ENCODE results near the gene TCERG1L.

Gene TCERG1L

GRCh38 chr10:131207176-131207575, 104.3 kb downstream of the TCERG1L start:
- no peak for DNase-seq (ENCODE audit: low read depth in 2 of 2)

DNA sequence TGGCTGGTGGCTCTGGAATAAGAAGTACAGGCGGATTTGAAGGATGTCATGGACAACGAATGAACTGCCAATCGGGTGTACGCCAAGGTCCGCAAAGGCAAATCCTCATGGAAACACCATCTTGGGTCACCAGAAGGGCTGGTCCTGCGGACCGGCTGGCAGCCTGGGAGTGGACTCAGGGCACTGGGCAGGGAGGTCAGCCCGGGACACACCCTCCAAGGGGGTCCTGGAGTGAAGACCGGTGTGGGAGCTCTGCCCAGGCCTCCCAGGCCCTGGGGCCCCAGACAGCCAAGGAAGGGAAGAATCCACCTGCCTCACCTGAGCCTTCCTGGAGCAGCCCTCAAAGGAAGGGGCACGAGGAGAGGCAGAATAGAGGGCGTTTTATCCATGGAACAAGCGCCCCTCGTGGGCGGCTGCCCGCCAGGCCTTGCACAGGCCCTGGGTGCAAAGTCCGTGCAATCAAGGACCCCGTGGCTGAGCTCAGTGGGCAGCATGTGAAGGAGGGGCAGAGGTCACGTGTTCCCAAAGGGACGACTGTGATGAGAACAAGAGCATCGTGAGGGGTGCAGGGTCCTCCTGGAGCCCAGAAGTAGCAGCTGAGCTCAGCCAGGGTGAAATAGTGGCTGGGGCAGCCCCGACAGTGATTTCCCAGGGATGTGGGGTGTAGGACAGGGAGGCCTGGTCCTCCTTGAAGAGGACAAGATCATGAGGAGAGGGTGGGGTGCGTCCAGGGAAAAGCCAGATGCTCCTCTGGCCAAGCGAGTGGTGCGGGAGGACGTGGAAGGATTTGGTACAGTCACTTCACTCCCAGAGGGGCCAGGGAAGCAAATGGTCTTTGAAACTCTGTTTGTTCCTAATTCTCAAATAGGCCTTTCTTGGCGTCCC, 105.2 kb downstream of the TCERG1L start:
- DNase-seq (ENCODE audit: low read depth in 2 of 2): no peak

- DNase-seq (ENCODE audit: low read depth in 2 of 2): no peak
These were observed 106.0 kb downstream of the TCERG1L start for GRCh38 chr10:131205556-131205955.

GRCh38 chr10:131204406-131205152, 106.9 kb downstream of the TCERG1L start:
- DNase-seq (ENCODE audit: low read depth in 2 of 2): no peak

GRCh38 chr10:131203456-131204357, 107.8 kb downstream of the TCERG1L start:
- DNase-seq (ENCODE audit: low read depth in 2 of 2): no peak

- no peak for DNase-seq (ENCODE audit: low read depth in 2 of 2)
These were observed 108.5 kb downstream of the TCERG1L start for GRCh38 chr10:131202990-131203389.

- DNase-seq (ENCODE audit: low read depth in 2 of 2): no peak
These were observed 109.6 kb downstream of the TCERG1L start for GRCh38 chr10:131201741-131202515.

- DNase-seq (ENCODE audit: low read depth in 2 of 2): no peak
These were observed 110.6 kb downstream of the TCERG1L start for GRCh38 chr10:131200856-131201470.

- DNase-seq (ENCODE audit: low read depth in 2 of 2): no peak
These were observed 111.9 kb downstream of the TCERG1L start for GRCh38 chr10:131199646-131200045.

GRCh38 chr10:131198843-131199242, 112.7 kb downstream of the TCERG1L start:
- DNase-seq (ENCODE audit: low read depth in 2 of 2): no peak

- no peak for DNase-seq (ENCODE audit: low read depth in 2 of 2)
These were observed 113.1 kb downstream of the TCERG1L start for GRCh38 chr10:131198401-131198800.

DNA sequence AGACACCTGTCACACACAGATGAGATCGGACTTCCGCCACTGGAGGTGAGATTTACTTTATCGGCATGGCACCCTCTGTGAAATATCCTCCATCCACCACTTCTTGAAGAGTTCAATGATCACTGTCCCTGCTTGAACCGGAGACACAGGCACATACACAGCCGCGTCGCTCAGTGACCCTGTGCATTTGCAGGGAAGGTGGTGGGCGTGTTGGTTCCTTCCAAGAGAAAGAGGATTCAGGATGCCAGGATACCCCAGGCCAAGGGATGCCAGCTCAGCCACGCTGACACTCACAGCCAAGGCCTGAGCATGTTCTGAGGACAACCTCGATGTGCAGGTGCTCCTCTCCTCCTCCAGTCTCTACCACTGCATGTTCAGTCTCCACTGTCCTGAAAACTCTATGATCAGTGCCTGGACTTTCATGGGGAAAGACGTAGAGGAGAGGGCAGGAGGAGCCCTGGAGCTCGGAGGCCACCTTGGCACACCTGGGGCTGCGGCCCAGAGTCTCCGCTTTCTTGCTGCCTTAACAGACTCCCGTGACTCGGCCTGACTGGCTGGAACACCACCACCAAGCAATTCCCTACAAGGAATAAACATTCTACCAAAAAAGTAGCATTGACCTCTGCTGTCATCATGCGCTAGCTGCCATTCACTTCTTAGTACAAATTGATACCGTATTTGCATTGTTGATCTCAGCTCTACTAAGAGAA, 115.2 kb downstream of the TCERG1L start:
- DNase-seq (ENCODE audit: low read depth in 2 of 2): no peak

DNA sequence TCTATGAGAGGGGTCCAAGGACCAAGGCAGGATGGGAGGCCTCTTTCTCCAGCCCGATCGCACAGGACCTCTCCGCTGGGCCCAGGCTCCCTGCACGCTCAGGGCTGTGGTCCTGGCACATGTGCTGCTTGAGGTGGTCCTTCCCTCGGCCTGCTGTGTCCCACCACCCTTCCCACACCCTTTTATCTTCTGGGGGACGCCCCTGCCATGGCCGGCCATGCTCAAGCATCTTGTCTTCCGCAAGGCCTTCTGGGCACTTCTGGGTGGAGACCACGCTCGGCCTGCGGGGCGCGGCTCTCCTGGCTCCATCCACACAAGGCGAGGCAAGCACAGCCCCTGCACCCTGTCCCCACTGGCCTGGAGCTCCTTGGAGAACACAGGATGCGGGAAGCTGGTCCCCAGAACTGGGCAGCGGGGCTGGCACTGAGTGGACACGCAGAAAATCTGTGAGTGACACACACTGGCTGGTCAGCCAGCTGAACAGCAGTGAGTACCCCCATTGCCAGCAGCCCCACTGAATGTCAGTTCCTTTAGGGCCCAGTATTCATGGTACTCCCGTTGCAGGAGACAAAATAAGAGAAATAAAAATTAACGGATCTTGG, 115.9 kb downstream of the TCERG1L start:
- DNase-seq (ENCODE audit: low read depth in 2 of 2): no peak

DNA sequence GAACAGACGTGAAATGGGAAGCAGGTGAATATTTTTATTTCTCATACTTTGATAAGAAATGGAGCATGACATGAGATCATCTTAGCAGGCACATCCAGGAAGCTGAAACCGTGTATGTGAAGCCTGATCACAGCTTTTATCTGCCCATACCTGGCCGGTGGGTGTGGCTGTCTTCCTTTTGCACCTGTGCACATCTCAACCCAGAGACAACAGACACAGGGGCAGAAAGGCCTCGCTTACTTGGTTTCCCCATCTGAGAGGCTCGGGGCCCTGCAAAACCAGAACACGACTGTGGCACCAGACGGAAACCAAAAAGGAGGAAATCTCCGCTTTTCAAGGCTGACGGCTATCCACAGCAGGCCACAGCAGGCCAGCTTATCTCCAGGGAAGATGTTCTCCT, 116.4 kb downstream of the TCERG1L start:
- DNase-seq (ENCODE audit: low read depth in 2 of 2): no peak

DNA sequence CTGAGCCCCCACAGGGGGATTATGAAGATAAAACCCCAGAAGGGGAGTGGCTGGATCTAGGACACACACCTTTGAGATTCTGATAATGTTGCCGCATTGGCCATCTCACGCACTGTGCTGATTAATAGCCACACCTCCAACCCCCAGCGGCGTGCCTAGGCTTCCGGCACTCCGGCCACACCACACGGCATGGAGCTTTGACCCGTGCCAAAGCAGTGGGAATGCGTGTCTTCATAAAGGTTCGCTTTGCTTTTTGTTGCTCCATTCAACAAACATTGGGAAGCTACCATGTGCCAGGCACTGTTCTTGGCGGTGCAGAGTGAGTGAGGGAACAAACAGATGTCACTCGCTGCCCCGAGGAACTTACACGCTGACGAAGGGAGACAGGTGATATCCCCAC, 117.6 kb downstream of the TCERG1L start:
- DNase-seq (ENCODE audit: low read depth in 2 of 2): no peak

- no peak for DNase-seq (ENCODE audit: low read depth in 2 of 2)
These were observed 123.0 kb downstream of the TCERG1L start for GRCh38 chr10:131188494-131188893.

GRCh38 chr10:131187926-131188325, 123.6 kb downstream of the TCERG1L start:
- DNase-seq (ENCODE audit: low read depth in 2 of 2): no peak

DNA sequence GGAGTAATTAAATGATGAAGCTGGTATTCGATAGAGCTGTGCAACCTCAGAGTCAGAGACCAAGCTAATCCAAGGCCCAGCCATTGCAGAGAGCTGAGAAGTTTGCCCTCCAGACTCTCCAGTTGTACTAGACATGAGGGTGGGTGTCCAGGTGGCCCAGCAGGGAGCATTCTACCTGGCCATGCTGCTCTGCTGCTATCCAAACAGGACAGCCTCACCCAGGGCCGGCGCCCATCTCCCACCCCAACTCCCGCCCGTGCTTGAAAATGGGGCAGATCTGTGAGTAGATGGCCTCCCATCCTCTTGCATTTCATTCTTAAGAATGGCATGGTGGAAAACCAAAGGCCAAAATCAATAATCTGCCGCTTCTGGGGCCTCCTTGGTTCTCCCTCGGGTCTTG, 124.2 kb downstream of the TCERG1L start:
- DNase-seq (ENCODE audit: low read depth in 2 of 2): no peak

DNA sequence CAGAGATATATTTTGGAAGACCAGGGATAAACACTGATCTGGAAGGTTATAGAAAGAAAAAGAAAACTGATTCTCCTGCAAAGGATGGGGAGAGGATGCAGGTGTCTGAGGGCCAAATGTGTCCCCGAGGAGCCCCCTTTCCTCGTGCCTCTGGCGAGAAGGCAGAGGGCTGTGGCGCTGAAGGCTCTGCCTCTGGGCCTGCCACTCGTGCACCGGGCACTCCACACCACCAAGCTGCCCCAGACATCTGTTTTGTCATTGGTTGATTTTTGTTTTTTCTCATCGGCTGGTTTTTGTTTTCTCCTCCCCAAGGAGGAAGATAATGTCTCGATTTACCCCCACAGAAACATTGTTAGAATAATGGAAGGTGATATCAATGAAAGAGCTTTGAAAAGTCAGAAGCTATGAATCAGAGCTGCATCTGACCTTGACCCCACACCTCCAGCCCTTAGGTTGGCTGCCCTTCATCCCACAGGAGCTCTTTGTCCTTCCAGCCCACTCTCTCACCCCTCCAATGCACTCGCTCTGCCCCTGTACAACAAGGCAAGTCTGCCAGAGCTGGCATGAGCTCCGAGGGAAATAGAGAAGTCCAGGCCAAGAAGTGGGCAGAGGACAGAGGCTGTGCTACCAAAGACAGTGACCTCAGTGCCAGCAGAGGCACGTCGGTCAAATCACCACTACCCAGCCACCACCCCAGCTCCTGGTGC, 124.8 kb downstream of the TCERG1L start:
- no peak for DNase-seq (ENCODE audit: low read depth in 2 of 2)
